Activated T-helper 1 cell treated with Interleukin-2 at 50 U/mL for 16 hours (primary cell): ENCODE results near the gene ICA1L.

Source experiments
- DNase-seq: peaks from one replicate; pipeline ENCODE4 v3.0.0-alpha.2; 2020; ENCODE audit warnings: low read depth

ICA1L gene

GRCh38 chr2:202782940-202783558, 88.5 kb downstream of the ICA1L start:
- no peak for DNase-seq

- no peak for DNase-seq
Measured at GRCh38 chr2:202780514-202781021, 91.0 kb downstream of the ICA1L start.

- no peak for DNase-seq
Measured at GRCh38 chr2:202778217-202778616, 93.3 kb downstream of the ICA1L start.

GRCh38 chr2:202774104-202774503, 97.5 kb downstream of the ICA1L start:
- no peak for DNase-seq

GRCh38 chr2:202773301-202773973, 98.1 kb downstream of the ICA1L start:
- DNase-seq = no peak

GRCh38 chr2:202771741-202772460, 99.7 kb downstream of the ICA1L start:
- DNase-seq = no peak

GRCh38 chr2:202771336-202771735, 100.2 kb downstream of the ICA1L start:
- no peak for DNase-seq

GRCh38 chr2:202769201-202769600, 102.4 kb downstream of the ICA1L start:
- no peak for DNase-seq

GRCh38 chr2:202768273-202768672, 103.3 kb downstream of the ICA1L start:
- no peak for DNase-seq

GRCh38 chr2:202765436-202765835, 106.1 kb downstream of the ICA1L start:
- DNase-seq = no peak

GRCh38 chr2:202764991-202765390, 106.6 kb downstream of the ICA1L start:
- no peak for DNase-seq

GRCh38 chr2:202763916-202764315, 107.7 kb downstream of the ICA1L start:
- no peak for DNase-seq

- no peak for DNase-seq
Measured at GRCh38 chr2:202762556-202762955, 109.0 kb downstream of the ICA1L start.

GRCh38 chr2:202760848-202761247, 110.7 kb downstream of the ICA1L start:
- no peak for DNase-seq

GRCh38 chr2:202758604-202759003, 113.0 kb downstream of the ICA1L start:
- no peak for DNase-seq

GRCh38 chr2:202758128-202758527, 113.4 kb downstream of the ICA1L start:
- DNase-seq = no peak

- no peak for DNase-seq
Measured at GRCh38 chr2:202757339-202757738, 114.2 kb downstream of the ICA1L start.

- DNase-seq = no peak
Measured at GRCh38 chr2:202756598-202756997, 115.0 kb downstream of the ICA1L start.

- DNase-seq = no peak
Measured at GRCh38 chr2:202754936-202755335, 116.6 kb downstream of the ICA1L start.

- DNase-seq = no peak
Measured at GRCh38 chr2:202752071-202752470, 119.5 kb downstream of the ICA1L start.

- no peak for DNase-seq
Measured at GRCh38 chr2:202750763-202751427, 120.7 kb downstream of the ICA1L start.

GRCh38 chr2:202749477-202749876, 122.1 kb downstream of the ICA1L start:
- no peak for DNase-seq

GRCh38 chr2:202743613-202744012, 128.0 kb downstream of the ICA1L start:
- no peak for DNase-seq
